ENCODE measurements around the gene TBC1D14.

Gene TBC1D14

GRCh38 chr4:7002336-7002735 is 92.7 kb downstream of the TBC1D14 start:
- TF ChIP-seq, protein P1, sequence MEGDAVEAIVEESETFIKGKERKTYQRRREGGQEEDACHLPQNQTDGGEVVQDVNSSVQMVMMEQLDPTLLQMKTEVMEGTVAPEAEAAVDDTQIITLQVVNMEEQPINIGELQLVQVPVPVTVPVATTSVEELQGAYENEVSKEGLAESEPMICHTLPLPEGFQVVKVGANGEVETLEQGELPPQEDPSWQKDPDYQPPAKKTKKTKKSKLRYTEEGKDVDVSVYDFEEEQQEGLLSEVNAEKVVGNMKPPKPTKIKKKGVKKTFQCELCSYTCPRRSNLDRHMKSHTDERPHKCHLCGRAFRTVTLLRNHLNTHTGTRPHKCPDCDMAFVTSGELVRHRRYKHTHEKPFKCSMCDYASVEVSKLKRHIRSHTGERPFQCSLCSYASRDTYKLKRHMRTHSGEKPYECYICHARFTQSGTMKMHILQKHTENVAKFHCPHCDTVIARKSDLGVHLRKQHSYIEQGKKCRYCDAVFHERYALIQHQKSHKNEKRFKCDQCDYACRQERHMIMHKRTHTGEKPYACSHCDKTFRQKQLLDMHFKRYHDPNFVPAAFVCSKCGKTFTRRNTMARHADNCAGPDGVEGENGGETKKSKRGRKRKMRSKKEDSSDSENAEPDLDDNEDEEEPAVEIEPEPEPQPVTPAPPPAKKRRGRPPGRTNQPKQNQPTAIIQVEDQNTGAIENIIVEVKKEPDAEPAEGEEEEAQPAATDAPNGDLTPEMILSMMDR (IDR thresholded peaks at IDR 0.05; ENCODE audit: insufficient read depth, missing control alignments), result no peak
- FAIRE-seq, result no peak
- DNase-seq (ENCODE audit: insufficient read length, low spot score), result no peak

DNA sequence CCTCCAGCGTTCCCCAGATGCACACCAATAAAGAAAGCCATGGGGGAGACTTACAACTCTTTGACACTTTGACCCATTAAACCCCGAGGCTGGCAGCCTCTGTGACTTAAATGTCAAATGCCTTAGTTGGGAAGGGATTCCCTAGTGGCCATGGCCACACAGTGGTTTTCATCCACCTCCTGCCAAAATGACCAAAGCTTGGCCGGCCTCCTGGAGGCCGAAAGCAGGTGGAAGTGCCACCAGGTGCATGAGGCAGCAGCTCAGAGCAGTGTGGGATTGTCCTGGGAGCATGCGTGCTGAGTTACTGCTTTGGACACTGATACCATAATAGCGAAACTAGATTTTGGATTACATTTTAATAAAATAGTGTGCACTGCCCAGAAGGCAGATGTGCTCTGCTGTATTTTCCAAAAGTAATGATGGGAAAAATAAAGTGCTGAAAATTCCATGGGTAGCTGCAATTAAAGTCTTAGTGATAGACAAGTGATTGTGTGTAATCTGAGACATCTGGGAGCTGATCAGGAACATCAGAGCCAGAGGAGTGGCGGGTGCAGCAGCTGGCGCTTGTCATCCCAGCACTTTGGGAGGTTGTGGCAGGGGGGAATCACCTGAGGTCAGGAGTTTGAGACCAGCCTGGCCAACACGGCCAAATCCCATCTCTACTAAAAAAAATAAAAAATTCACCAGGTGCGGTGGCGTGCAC is 93.7 kb downstream of the TBC1D14 start:
- TF ChIP-seq, protein P1 (IDR thresholded peaks at IDR 0.05; ENCODE audit: insufficient read depth, missing control alignments), result no peak
- FAIRE-seq (no peak), DNase-seq (ENCODE audit: insufficient read length, low spot score) (no peak)

DNA sequence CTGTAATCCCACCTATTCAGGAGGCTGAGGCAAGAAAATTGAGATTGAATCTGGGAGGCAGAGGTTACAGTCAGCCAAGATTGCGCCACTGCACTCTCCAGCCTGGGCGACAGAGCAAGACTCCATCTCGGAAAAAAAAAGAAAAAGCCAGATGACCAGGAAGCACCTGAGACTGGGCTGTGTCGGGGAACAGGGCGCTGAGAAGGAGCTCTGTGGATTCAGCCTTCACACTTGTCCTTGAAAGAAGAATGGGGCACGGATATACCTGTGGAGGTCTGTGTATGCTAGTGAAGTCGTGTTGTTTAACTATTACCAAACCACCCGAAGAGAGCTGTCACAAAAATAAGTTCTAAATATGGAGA is 94.2 kb downstream of the TBC1D14 start:
- TF ChIP-seq, protein P1 (IDR thresholded peaks at IDR 0.05; ENCODE audit: insufficient read depth, missing control alignments), result no peak
- FAIRE-seq, result no peak

GRCh38 chr4:7004331-7004730 is 94.7 kb downstream of the TBC1D14 start:
- DNase-seq (ENCODE audit: insufficient read length, low spot score), result no peak
- TF ChIP-seq, protein P1 (IDR thresholded peaks at IDR 0.05; ENCODE audit: insufficient read depth, missing control alignments), result no peak
- no peak for FAIRE-seq

More for the DNA sequence above, 94.2 kb downstream of the TBC1D14 start:
- no peak for DNase-seq (ENCODE audit: insufficient read length, low spot score)

DNA sequence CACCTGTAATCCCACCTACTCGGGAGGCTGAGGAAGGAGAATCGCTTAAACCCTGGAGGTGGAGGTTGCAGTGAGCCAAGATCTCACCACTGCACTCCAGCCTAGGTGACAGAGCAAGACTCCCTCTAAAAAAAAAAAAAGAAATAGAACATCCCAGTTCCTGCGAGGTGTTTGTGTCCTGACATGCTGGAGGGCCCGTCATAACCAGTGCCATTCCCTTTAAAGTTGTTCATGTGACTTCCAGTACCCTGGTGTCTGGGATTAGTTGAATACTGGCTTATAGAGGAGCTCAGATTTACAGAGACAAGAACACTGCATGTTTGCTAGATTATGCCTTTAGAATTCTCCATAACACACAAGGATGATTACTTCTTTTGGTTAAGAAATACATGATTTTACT is 95.9 kb downstream of the TBC1D14 start:
- no peak for DNase-seq (ENCODE audit: insufficient read length, low spot score)
- FAIRE-seq, result no peak
- TF ChIP-seq, protein P1 (IDR thresholded peaks at IDR 0.05; ENCODE audit: insufficient read depth, missing control alignments), result no peak

DNA sequence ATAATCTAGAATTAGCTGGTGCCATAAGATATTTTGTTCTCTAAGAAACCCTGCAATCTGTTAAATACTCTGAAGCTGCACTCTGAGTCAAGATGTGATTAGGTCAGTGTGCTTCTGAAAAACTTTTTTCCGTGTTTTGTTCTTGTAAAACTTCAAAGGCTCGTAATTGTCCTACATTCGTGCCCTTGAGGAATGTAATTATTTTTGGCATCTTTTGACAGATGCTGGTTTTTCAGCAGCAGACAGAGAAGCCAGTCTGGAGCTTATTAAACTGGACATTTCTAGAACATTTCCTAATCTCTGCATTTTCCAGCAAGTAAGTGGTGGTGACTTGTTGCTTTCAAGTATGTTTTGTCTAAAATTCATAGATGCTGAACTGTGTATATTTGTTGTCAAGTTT is 96.8 kb downstream of the TBC1D14 start:
- DNase-seq (ENCODE audit: insufficient read length, low spot score) (no peak), FAIRE-seq (no peak)
- TF ChIP-seq, protein P1 (IDR thresholded peaks at IDR 0.05; ENCODE audit: insufficient read depth, missing control alignments), result no peak

DNA sequence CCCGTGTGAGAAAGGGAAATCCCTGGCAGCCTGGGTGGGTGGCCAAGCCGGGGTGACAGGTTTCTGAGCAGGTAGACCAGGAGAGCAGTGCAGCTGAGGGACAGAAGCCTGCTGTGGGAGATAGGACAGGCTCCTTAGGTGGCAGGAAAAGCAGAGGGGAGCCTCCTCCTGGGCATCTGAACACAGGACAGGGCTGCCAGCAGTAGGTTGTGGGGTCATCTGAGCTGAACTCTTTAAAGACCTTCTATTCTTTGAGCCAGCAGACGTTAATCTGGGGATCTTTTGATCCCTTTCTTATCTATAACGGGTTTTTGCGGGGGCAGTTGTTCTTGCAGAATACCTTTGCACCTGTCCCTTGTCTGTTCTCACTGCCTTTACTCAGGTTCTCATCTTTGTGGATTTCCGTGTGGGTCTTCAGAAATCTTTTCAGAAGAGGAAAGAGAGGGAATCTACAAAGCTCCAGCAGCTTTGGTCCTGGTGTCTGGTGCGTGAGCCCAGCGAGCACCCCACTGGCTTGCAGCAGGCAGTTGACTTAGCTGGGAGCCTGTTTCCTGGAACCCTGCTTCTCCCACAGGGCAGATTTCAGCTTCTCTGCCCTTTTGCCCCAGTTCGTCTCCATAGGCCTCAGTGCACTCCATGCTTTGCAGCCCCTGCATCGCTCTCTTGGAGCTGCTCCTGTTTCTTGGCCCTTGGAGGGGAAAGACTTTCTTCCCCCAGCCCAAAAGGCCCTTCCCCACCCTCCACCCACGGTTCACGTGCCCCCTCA is 97.7 kb downstream of the TBC1D14 start:
- no peak for FAIRE-seq
- DNase-seq (ENCODE audit: insufficient read length, low spot score), result no peak
- TF ChIP-seq, protein P1 (IDR thresholded peaks at IDR 0.05; ENCODE audit: insufficient read depth, missing control alignments), result no peak
